ENCODE results near the gene SLC51A.
"Not testable (repeated sequence)": the region's sequence is repeated elsewhere in the genome, so short reads cannot be mapped to it uniquely, and the experiment has no call there.

The SLC51A gene

GRCh38 chr3:196193736-196194541 lies 22.4 kb upstream of the SLC51A start:
- no peak for DNase-seq

- DNase-seq: no peak
These were observed 21.8 kb upstream of the SLC51A start for GRCh38 chr3:196194542-196194915.

DNA sequence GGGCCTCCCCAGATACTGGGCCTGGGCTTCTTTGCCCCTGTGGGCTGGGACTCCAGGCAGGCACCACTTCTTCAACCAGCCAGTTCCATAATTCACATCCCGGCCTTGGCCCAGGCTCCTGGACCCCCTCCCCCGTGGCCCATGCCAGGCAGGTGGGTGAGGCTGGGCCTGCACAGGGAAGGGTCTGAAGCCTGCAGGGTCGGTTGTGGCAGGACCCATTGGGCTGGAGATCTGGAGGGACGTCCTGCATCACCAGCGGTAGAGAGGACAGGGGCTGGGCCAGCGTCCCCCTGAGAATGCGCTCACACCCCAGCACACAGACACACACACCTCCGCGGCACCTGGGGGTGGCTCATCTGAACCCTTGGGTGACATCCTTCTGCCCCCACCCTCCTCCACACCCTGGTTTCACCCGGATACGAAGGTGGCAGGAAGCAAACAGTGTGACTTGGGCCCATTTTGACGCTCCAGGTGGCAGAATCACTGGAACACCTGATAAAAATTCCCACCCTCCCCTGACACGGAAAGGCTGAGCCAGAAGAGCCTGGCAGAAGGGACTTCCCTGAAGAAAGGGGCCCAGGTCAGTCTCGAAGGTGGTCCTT lies 20.6 kb upstream of the SLC51A start:
- DNase-seq: no peak

GRCh38 chr3:196197524-196197923 lies 18.8 kb upstream of the SLC51A start:
- DNase-seq: no peak

DNA sequence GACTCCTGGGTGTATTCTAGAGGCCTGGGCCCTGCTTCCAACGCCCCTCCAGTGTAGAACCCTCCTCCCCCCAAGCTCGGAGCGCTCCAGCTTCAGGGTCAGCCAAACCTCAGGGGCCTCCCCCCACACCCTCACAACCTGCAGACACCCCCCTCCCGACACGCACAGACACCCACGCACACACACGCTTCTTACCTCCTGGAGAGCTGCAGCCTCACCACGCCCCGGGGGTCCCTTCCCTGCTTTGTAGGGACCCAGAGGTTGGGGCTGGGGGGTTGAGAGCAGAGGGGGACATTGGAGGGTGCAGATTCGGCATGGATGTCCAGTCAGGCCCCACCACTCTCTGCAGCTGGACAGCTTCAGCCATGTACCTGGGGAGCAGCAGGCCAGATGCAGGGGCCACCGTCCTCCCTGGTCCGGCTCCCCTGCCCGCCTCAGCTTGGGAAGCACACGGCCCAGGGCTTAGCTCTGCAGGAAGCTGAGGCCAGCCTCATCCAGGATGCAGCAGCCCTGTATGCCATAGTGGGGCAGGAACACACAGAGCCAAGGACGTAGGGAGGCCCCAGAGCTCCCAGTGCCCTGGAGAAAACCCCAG lies 18.2 kb upstream of the SLC51A start:
- DNase-seq: no peak

DNA sequence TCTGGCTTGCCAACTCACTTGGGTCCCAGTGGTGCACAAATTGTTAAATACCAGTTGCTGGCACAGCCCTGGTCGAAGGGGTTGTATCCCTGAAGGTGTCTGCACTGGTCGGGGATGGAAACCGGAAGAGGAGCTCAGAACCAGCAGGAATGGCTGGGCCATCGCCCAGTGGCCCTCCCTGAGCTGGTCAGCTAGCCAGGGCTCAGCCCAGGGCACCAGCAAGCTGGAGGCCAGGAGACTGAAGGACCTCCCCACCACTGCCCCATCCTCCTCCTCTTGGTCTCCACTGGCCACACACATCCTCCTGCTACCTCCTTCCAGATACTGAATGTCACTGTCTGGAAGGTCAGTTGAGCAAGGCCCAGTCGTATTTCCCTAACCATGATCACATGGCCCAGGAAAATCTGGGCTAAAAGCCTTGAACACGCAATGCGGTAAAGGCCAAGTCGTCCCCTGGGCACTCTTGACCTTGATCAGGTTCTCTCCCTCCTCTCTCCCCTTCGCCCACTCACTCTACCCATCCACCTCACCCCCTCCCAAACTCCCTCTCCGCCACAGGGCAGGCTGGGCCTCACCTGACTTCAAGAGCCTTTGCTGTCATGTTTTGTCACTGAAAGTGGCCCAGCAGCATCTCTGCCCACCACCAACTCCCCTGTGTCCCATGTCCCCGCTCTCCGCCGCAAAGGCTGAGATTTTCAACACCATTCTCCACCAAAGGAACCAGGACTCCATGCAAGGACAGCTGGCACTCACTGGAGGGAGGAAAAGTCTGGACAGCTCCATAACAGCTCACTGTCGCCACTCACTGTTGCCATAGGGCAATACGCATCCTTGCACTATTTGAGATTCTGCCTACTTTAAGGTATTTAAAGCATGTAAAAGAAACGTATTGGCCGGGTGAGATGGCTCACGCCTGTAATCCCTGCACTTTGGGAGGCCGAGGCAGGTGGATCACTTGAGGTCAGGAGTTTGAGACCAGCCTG lies 17.3 kb upstream of the SLC51A start:
- DNase-seq: no peak

DNA sequence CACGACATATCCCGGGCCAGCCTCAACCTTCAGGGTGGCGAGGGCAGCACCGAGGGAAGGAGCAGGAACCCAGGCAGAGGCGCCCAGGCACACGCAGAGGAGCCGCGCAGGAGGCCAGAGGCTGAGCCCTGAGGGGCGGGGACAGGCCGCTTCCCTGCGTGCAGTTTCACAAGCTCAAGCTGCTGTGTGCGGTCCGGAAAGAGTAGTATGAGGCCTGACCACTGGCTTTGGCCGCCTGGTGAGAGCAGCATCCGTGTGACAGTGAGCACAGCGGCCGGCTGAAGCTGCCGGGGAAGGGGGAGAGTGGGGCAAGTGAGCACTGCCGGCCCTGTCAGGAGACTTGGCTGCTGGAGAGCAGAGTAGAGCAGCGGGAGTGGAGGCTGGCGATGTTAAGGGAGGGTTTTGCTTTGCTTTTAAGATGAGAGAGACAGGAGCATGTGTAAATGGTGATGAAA lies 13.8 kb upstream of the SLC51A start:
- no peak for DNase-seq

GRCh38 chr3:196203846-196204245 lies 12.5 kb upstream of the SLC51A start:
- no peak for DNase-seq

DNA sequence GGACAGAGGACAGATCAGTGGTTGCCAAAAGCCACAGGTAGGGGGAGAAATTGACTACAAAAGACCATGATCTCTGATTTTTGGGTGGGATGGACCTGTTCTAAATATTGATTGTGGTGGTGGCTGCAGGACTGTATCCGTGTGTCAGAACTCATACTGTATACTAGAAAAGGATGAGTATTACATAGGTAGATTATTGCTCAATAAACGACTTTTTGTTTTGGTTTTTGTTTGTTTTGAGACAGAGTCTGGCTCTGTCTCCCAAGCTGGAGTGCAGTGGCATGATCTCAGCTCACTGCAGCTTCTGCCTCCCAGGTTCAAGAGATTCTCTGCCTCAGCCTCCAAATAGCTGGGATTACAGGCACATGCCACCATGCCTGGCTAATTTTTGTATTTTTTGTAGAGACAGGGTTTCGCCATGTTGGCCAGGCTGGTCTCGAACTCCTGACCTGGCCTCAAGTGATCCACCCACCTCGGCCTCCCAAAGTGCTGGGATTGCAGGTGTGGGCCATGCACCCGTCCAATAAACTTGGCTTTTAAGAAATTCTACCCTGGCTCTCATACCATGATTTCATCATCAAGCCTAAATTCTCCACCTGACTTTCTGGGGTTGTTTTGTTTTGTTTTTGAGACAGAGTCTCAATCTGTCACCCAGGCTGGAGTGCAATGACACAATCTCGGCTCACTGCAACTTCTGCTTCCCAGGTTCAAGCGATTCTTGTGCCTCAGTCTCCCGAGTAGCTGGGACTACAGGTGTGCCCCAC lies 10.7 kb upstream of the SLC51A start:
- DNase-seq: not testable (repeated sequence)

DNA sequence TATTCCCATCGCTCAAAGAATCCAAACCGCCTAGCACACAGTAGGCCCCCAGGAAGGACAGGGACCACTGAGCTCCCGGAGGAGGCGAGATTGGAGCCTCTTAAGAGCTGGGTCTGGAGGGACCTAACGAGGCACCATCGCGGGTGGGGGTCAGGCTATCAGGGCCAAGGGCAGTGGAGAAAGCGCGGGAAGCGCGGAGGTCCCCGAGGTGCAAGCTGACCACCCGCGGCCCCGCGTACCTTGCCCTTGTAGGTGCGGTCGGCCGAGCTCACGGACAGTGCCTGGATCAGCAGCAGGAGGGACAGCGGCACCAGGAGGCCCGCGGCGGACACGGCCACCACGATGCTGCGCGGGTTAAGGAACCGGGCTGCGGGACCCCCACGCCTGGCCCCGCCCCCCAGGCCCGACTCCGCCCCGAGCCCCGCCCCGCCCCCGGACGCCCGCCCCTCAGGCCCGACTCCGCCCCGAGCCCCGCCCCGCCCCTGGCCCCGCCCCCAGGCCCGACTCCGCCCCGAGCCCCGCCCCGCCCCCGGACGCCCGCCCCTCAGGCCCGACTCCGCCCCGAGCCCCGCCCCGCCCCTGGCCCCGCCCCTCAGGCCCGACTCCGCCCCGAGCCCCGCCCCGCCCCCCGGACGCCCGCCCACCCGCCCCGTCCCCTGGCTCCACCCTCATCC lies 9.0 kb upstream of the SLC51A start:
- no peak for DNase-seq

GRCh38 chr3:196207833-196208607 lies 8.3 kb upstream of the SLC51A start:
- DNase-seq: peak; percentile 19

GRCh38 chr3:196208942-196209695 lies 7.2 kb upstream of the SLC51A start:
- no peak for DNase-seq

GRCh38 chr3:196209944-196210672 lies 6.2 kb upstream of the SLC51A start:
- DNase-seq: not testable (repeated sequence)

DNA sequence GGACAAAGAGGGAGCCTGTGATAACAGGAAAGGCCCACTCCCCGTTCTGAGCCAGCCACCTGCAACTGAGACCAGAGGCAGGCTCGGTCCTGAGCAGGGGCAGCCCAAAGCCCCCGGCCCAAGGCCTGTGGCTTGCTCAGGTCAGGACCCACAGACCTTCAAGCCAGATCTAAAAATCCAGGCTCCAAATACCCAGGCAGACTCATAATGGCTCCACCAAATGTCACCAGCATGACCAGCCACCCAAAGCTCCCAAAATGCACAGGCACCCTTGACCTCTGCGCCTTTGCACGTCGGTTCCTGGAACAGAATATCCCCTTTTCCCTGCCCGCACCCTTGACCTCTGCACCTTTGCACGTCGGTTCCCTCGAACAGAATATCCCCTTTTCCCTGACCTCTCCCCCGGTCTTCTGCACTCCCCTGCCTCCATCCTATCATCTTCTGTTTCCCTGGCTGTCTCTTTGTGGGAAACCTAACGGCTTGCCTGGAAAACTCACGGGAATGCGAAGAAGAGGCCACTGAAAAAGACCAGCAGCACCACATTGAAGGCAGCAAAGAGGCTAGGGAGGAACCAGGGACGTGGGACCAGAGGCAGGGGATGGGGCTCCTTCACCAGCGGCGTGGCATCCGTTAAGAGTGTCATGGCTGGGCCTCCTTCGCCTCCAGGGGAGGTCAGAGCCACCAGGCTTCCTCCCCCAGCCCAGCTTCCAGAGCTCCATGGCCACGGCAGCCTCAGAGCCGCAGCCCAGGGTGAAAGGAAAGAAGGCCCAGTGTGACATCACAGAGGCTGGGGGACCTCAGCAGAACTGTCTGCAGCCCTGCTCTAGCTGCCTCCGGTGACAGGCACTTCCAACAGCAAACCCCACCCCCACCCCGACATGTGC lies 5.4 kb upstream of the SLC51A start, which contains the start of gene ZDHHC19:
Gene ZDHHC19 (minus strand): TSS at position 728 of the 884 bp plus-strand sequence. CDS start 85 bp downstream, at position 643.
- no peak for DNase-seq

GRCh38 chr3:196214783-196215441 lies 1.4 kb upstream of the SLC51A start:
- no peak for DNase-seq

- DNase-seq: no peak
These were observed 777 bp upstream of the SLC51A start for GRCh38 chr3:196215493-196216020.

GRCh38 chr3:196216681-196217211 lies 412 bp downstream of the SLC51A start:
- no peak for DNase-seq

Measured in T1000 (cell line).